B cell (primary cell): ENCODE measurements around the gene HERPUD1. TPM values are rescaled to one million over a fixed set of nuclear protein-coding genes. Genes with fewer than 3 reads are reported as not detected.

ENCODE experiments used
- ATAC-seq: fragments of 200-7000 bp; cut with Tn5 transposase; one replicate; pipeline ENCODE4 v1.10.0; 2021; ENCODE audit warnings: low read depth, mild to moderate bottlenecking, moderate number of reproducible peaks, moderate library complexity
- CTCF ChIA-PET: fragments of 350-600 bp; sonication (Branson Sonifier 250); formaldehyde crosslinking; loops from one replicate; lab custom pipeline; 2021; ENCODE audit warnings: antibody characterized with exemption, inconsistent platforms; lab: Charles Lee
- POLR2A ChIA-PET: fragments of 350-600 bp; sonication (Branson Sonifier 250); formaldehyde crosslinking; loops from one replicate; lab custom pipeline; 2021; ENCODE audit warnings: antibody characterized with exemption; lab: Charles Lee
- DNase-seq: peaks from one replicate; pipeline ENCODE4 v3.0.0; 2013
- H2AFZ ChIP-seq: 2 replicates; pipeline ENCODE4 v1.6.1; 2012; ENCODE audit warnings: mild to moderate bottlenecking, low read depth, low read length; ENCODE audit not compliant: insufficient read depth, poor library complexity, severe bottlenecking
- H3K27ac ChIP-seq, 2 donors: 1 replicate in 1 of 2; 2 replicates in 1 of 2; pipeline ENCODE4 v1.5.1; 2012 to 2013; ENCODE audit warnings: low read length in 2 of 2, mild to moderate bottlenecking in 2 of 2, moderate library complexity in 1 of 2
- H3K27me3 ChIP-seq, 4 experiments: fragments of 200-600 bp in 1 of 4; sonication (generic) in 1 of 4; replicated peaks in 1 of 4; 1 replicate in 2 of 4; 2 replicates in 2 of 4; pipeline versions ENCODE4 v1.6.1 to v1.7.0; 2013 to 2016; ENCODE audit warnings: low read length in 3 of 4, mild to moderate bottlenecking in 2 of 4, mixed read lengths in 1 of 4, moderate library complexity in 1 of 4; ENCODE audit not compliant: insufficient read depth in 4 of 4, control insufficient read depth in 3 of 4; ENCODE audit errors: control extremely low read depth in 1 of 4
- H3K36me3 ChIP-seq, 2 experiments: replicated peaks in 1 of 2; 1 replicate in 1 of 2; 2 replicates in 1 of 2; pipeline versions ENCODE4 v1.6.1 to v1.7.1; 2013; ENCODE audit warnings: low read length in 1 of 2; ENCODE audit not compliant: insufficient read depth in 2 of 2, control insufficient read depth in 1 of 2; ENCODE audit errors: control extremely low read depth in 1 of 2, extremely low read depth in 1 of 2
- H3K4me1 ChIP-seq, 2 donors: fragments of 200-600 bp in 1 of 2; sonication (generic) in 1 of 2; 1 replicate in 1 of 2; 2 replicates in 1 of 2; pipeline versions ENCODE4 v1.5.1 to v1.6.1; 2013 to 2017; ENCODE audit warnings: low read length in 2 of 2; ENCODE audit not compliant: control insufficient read depth in 2 of 2, insufficient read depth in 2 of 2
- H3K4me2 ChIP-seq: replicated peaks from 2 replicates; pipeline ENCODE3; 2012; ENCODE audit warnings: mild to moderate bottlenecking, low read depth, low read length; ENCODE audit not compliant: poor library complexity, severe bottlenecking
- H3K4me3 ChIP-seq, 5 experiments: fragments of 200-600 bp in 1 of 5; sonication (generic) in 1 of 5; 1 replicate in 3 of 5; 2 replicates in 2 of 5; pipeline versions ENCODE4 v1.5.1 to v1.7.0; 2011 to 2016; ENCODE audit warnings: low read length in 4 of 5, mild to moderate bottlenecking in 4 of 5, low read depth in 2 of 5, control low read depth in 1 of 5, moderate library complexity in 1 of 5; ENCODE audit not compliant: insufficient read depth in 1 of 5; ENCODE audit errors: control extremely low read depth in 1 of 5, extremely low read depth in 1 of 5
- H3K79me2 ChIP-seq: fragments of 200-600 bp; sonication (generic); one replicate; pipeline ENCODE4 v1.6.0; 2016; ENCODE audit warnings: low read length; ENCODE audit not compliant: control insufficient read depth, insufficient read depth
- H3K9ac ChIP-seq: fragments of 200-600 bp; sonication (generic); 2 replicates; pipeline ENCODE4 v1.6.1; 2017; ENCODE audit warnings: mild to moderate bottlenecking, low read length, moderate library complexity
- H3K9me3 ChIP-seq, 3 donors: one replicate each; pipeline versions ENCODE4 v1.6.1 to v1.7.1; 2013; ENCODE audit warnings: low read length in 2 of 3; ENCODE audit not compliant: control insufficient read depth in 2 of 3, insufficient read depth in 1 of 3; ENCODE audit errors: control extremely low read depth in 1 of 3
- H4K20me1 ChIP-seq: 2 replicates; pipeline ENCODE4 v1.6.0; 2012; ENCODE audit warnings: mild to moderate bottlenecking, low read length; ENCODE audit not compliant: insufficient read depth, control insufficient read depth, poor library complexity, severe bottlenecking
- H3K27ac Mint-ChIP-seq: one replicate; pipeline ENCODE4 v1.8.0; 2021; ENCODE audit warnings: mixed read lengths
- H3K27me3 Mint-ChIP-seq: one replicate; pipeline ENCODE4 v1.8.0; 2021; ENCODE audit warnings: mixed read lengths
- H3K4me1 Mint-ChIP-seq: one replicate; pipeline ENCODE4 v1.8.0; 2021; ENCODE audit warnings: mixed read lengths
- H3K4me3 Mint-ChIP-seq: one replicate; pipeline ENCODE4 v1.8.0; 2021; ENCODE audit warnings: mixed read lengths
- H3K9me3 Mint-ChIP-seq: one replicate; pipeline ENCODE4 v1.8.0; 2022; ENCODE audit warnings: mixed read lengths; ENCODE audit not compliant: insufficient read depth
- EZH2 ChIP-seq: IDR thresholded peaks from 2 replicates; pipeline ENCODE4 v1.6.1; 2012; ENCODE audit warnings: borderline replicate concordance, low read depth, mild to moderate bottlenecking, moderate library complexity, low read length; ENCODE audit not compliant: insufficient read depth, poor library complexity, severe bottlenecking
- WGBS: methylation state at CpG from one replicate; pipeline ENCODE4 v1.1.5; 2013; ENCODE audit warnings: missing lambda C conversion rate; ENCODE audit not compliant: insufficient coverage; 5-methylcytosine and 5-hydroxymethylcytosine counted together
- intact Hi-C: fragments of 100-400 bp; cut with micrococcal nuclease; formaldehyde crosslinking; loops from one replicate; pipeline ENCODE4 v1.10.0; 2022
- polyA plus RNA-seq: library from polyadenylated mRNA; depleted of rRNA; stranded (reverse); fragments of >200 nt; gene quantifications from 2 replicates; pipeline ENCODE4 v1.2.3, GENCODE V29; 2012
- total RNA-seq, 2 donors: library from RNA; stranded (reverse); fragments of 120-200 nt in 1 of 2; gene quantifications; 1 replicate in 1 of 2; 2 replicates in 1 of 2; pipeline versions ENCODE4 v1.2.3 to v1.2.4, GENCODE V29; 2013 to 2022
- TF ChIP-seq, protein P1 (sequence below): fragments of 200-600 bp; IDR thresholded peaks from one replicate; pipeline ENCODE4 v1.8.0; 2022; ENCODE audit warnings: antibody characterized with exemption, mild to moderate bottlenecking

Gene HERPUD1
- total and polyA plus RNA-seq, 2 donors (not counting 1 experiment from before 2014, with no cell fraction given) = 273 to 1,041 TPM

DNA sequence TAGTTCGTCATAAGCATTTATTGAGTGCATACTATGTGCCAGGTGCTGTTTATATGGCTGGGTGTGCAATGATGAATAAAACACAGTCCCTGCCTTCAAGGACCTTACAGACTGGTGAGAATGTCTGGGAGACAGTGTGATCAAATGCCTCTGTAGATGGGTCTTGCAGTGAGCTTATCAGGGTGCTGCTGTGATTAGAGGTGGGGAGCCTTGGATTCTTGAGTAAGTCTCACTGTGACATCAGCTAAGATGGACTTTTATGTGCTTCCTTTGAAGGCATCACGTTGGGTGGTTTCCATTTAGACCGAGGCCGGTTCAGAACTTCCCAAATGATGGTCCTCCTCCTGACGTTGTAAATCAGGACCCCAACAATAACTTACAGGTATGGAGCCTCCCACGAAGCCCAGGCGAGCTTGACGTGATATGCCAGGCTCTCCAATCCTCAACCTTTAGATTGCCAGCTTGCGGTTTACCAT lies 10.0 kb downstream of the HERPUD1 start:
- ChIA-PET POLR2A (interaction anchor here (0.9 to 2.1 kb wide), 6 partner anchors 9 to 100 kb away, joined by 3 to 12 read pairs (median 4); partner anchors contain the start of genes HERPUD1 and NLRC5), CTCF (interaction anchor here (0.8 to 2.8 kb wide), 14 partner anchors 9 to 113 kb away, joined by 3 to 18 read pairs (median 5); partner anchors contain the start of gene HERPUD1)
- TF ChIP-seq EZH2 = no peak
- TF ChIP-seq, protein P1, sequence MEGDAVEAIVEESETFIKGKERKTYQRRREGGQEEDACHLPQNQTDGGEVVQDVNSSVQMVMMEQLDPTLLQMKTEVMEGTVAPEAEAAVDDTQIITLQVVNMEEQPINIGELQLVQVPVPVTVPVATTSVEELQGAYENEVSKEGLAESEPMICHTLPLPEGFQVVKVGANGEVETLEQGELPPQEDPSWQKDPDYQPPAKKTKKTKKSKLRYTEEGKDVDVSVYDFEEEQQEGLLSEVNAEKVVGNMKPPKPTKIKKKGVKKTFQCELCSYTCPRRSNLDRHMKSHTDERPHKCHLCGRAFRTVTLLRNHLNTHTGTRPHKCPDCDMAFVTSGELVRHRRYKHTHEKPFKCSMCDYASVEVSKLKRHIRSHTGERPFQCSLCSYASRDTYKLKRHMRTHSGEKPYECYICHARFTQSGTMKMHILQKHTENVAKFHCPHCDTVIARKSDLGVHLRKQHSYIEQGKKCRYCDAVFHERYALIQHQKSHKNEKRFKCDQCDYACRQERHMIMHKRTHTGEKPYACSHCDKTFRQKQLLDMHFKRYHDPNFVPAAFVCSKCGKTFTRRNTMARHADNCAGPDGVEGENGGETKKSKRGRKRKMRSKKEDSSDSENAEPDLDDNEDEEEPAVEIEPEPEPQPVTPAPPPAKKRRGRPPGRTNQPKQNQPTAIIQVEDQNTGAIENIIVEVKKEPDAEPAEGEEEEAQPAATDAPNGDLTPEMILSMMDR = no peak
- Mint-ChIP-seq H3K4me3 (peak overlapping the region; percentile 59), H3K4me1 (peaks cover 68% of the 10 kb centered on the region), H3K27ac (peak overlapping the region; percentile 86), H3K27me3 (no peaks in the 10 kb centered on the region), H3K9me3 (no peaks in the 10 kb centered on the region)
- no peaks in the 10 kb centered on the region for H3K9me3 ChIP-seq
- peak overlapping the region; percentile 31 to 70 for H3K27ac ChIP-seq
- no peak overlapping the region for H3K4me3 ChIP-seq
- peaks cover 63% of the 10 kb centered on the region for H4K20me1 ChIP-seq
- H3K36me3 ChIP-seq = peaks cover 26 to 92% of the 10 kb centered on the region in 2 experiments
- ATAC-seq = no peak
- WGBS = 71% methylated on average over 8 of the region's 9 CpGs
- peaks cover 53 to 56% of the 10 kb centered on the region in 2 donors for H3K4me1 ChIP-seq
- H3K79me2 ChIP-seq = peaks cover 18% of the 10 kb centered on the region
- no peak overlapping the region for H2AFZ ChIP-seq
- no peak overlapping the region for H3K9ac ChIP-seq
- intact Hi-C loops = no loop called here
- no peaks in the 10 kb centered on the region for H3K27me3 ChIP-seq
- no peak overlapping the region for H3K4me2 ChIP-seq
- peak; percentile 56 for DNase-seq

- H3K4me2 ChIP-seq = no peak overlapping the region
- no peak for DNase-seq
- peaks cover 20 to 80% of the 10 kb centered on the region in 2 experiments for H3K36me3 ChIP-seq
- H4K20me1 ChIP-seq = peaks cover 43% of the 10 kb centered on the region
- WGBS = 56% methylated on average over 5 of the region's 6 CpGs
- CTCF ChIA-PET = interaction anchor here (11.7 kb wide), 1 partner anchor 77 kb away, joined by 118 read pairs; the partner anchor contains the start of gene SLC12A3
- no peaks in the 10 kb centered on the region for H3K9me3 ChIP-seq
- peaks cover 37 to 48% of the 10 kb centered on the region in 2 donors for H3K4me1 ChIP-seq
- H3K79me2 ChIP-seq = peaks cover under 1% of the 10 kb centered on the region
- H3K27me3 ChIP-seq = no peaks in the 10 kb centered on the region
- Mint-ChIP-seq H3K27ac (peak overlapping the region; percentile 86), H3K4me3 (no peak overlapping the region), H3K9me3 (no peaks in the 10 kb centered on the region), H3K4me1 (peaks cover 54% of the 10 kb centered on the region), H3K27me3 (no peaks in the 10 kb centered on the region)
- no peak for ATAC-seq
- intact Hi-C loops = no loop called here
- H2AFZ ChIP-seq = no peak overlapping the region
- no peak overlapping the region for H3K4me3 ChIP-seq
- TF ChIP-seq, protein P1 = no peak
- TF ChIP-seq EZH2 = no peak
- H3K27ac ChIP-seq = peak overlapping the region in 1 of 2 donors; percentile 56
- POLR2A ChIA-PET = interaction anchor here (0.5 to 1.1 kb wide), 3 partner anchors 13 to 426 kb away, joined by 3 to 6 read pairs (median 4); partner anchors contain the start of gene HERPUD1
- H3K9ac ChIP-seq = no peak overlapping the region
These were observed 11.9 kb downstream of the HERPUD1 start for GRCh38 chr16:56943761-56944375.
